ENCODE measurements around the gene KRT14.

- TF ChIP-seq POLR2A (IDR thresholded peaks at IDR 0.05) (no peak), CTCF (IDR thresholded peaks at IDR 0.05) (no peak)
Observed at GRCh38 chr17:41629316-41629715, 42.6 kb upstream of the KRT14 start.

Measured in heart left ventricle (tissue), 13 donors.